ENCODE measurements around the gene SORCS1. TPM values are rescaled to one million over a fixed set of nuclear protein-coding genes. Genes with fewer than 3 reads are reported as not detected.

The SORCS1 gene
- total and polyA plus RNA-seq, 2 of the 8 experiments (the other 6 are each of a cell fraction or from before 2014, with no cell fraction given): 4.1 to 4.6 TPM

DNA sequence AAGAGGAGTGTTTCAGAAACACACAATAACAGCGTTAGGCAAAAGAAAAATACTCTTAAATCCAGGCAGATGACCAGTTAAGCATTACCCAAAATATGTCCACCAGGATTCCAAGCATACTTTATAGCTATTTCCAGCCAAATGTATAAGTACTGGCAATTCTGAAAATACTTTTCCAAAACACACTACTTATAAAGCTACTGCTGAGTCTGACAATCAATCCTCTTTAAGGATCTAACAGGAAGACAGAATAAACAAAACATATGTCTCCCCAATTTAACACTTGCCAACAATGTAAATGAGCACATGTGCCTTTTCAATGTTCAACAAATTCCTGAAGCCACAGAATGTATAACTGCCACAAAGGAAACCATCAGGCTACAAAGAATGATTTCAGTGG is 370.9 kb downstream of the SORCS1 start:
- H4K8ac ChIP-seq (ENCODE audit: extremely low read depth, insufficient read depth, low read length): no peak overlapping the region
- 79% methylated on average over 1 of the region's 1 CpG; no CpG with 5 or more reads in 1 of the 2 experiments for WGBS, 2 experiments (ENCODE audit: extremely low coverage in 1 of 2, insufficient coverage in 1 of 2, insufficient read length in 1 of 2, insufficient replicate concordance in 2 of 2, low coverage in 1 of 2, low lambda C conversion rate in 2 of 2, missing lambda C conversion rate in 1 of 2)
- H3K23ac ChIP-seq (ENCODE audit: insufficient read length): no peak overlapping the region
- no peak overlapping the region for H3K14ac ChIP-seq (ENCODE audit: insufficient read length)
- H3K4me1 ChIP-seq (replicated peaks in 1 of 4; ENCODE audit: control insufficient read depth in 3 of 4, insufficient read depth in 4 of 4, low read length in 3 of 4): peaks cover 0 to 3% (median 0%) of the 10 kb centered on the region in 4 experiments; a peak in 2 of 7 replicates
- no peak overlapping the region for H3K9ac ChIP-seq (replicated peaks in 1 of 4; ENCODE audit: extremely low read depth in 1 of 4, low read depth in 3 of 4, low read length in 3 of 4)
- FAIRE-seq (no peak), DNase-seq (ENCODE audit: low read depth in 1 of 2, low spot score in 2 of 2) (no peak)
- H2BK5ac ChIP-seq (ENCODE audit: low read depth, low read length): no peak overlapping the region
- no peak overlapping the region for H2AK5ac ChIP-seq (ENCODE audit: low read depth, low read length)
- H3K27ac ChIP-seq (ENCODE audit: low read depth, low read length): no peak overlapping the region
- peaks cover 0 to 2% of the 10 kb centered on the region in 2 experiments; a peak in 1 of 4 replicates for H3K9me3 ChIP-seq (ENCODE audit: insufficient read depth in 2 of 2, low read depth in 1 of 2, low read length in 1 of 2)
- H3K36me3 ChIP-seq (ENCODE audit: control insufficient read depth in 2 of 4, insufficient read depth in 4 of 4, low read length in 3 of 4): no peaks in the 10 kb centered on the region
- no peak overlapping the region for H3K56ac ChIP-seq (replicated peaks; ENCODE audit: insufficient read length, low read depth, low read length)
- no peaks in the 10 kb centered on the region for H3K27me3 ChIP-seq (replicated peaks in 1 of 4; ENCODE audit: control insufficient read depth in 3 of 4, extremely low read depth in 1 of 4, insufficient read depth in 3 of 4, low read length in 3 of 4)
- CTCF ChIA-PET (ENCODE audit: partially characterized antibody): interaction anchor here (0.8 to 4.1 kb wide), 8 partner anchors 14 to 512 kb away, joined by 3 to 28 read pairs (median 4); no protein-coding TSS in a partner anchor
- no peaks in the 10 kb centered on the region for H3K23me2 ChIP-seq (ENCODE audit: low read depth, low read length)
- H3K79me2 ChIP-seq (ENCODE audit: control insufficient read depth in 1 of 2, insufficient read depth in 2 of 2, low read length in 2 of 2): no peaks in the 10 kb centered on the region
- H2BK12ac ChIP-seq (ENCODE audit: low read depth, low read length): no peak overlapping the region
- no peaks in the 10 kb centered on the region for H4K20me1 ChIP-seq (replicated peaks in 1 of 2; ENCODE audit: control insufficient read depth in 1 of 2, insufficient read depth in 2 of 2, low read length in 2 of 2)
- no peak overlapping the region for H3K4ac ChIP-seq (replicated peaks; ENCODE audit: insufficient read length, low read depth, low read length)
- no peak overlapping the region for H2BK120ac ChIP-seq (replicated peaks; ENCODE audit: low read depth, low read length)
- H3K4me2 ChIP-seq (ENCODE audit: insufficient read depth in 1 of 2, low read depth in 2 of 2, low read length in 2 of 2): no peak overlapping the region
- POLR2A ChIA-PET (ENCODE audit: partially characterized antibody): interaction anchor here (1.0 kb wide), 1 partner anchor 15 kb away, joined by 3 read pairs; no protein-coding TSS in a partner anchor
- H3K18ac ChIP-seq (ENCODE audit: extremely low read depth, low read length): no peak overlapping the region
- no peak for TF ChIP-seq E2F6 (IDR thresholded peaks at IDR 0.05)
- no peak for TF ChIP-seq EZH2 (IDR thresholded peaks at IDR 0.05; ENCODE audit: low read depth, low read length, severe bottlenecking)
- TF ChIP-seq TCF12 (IDR thresholded peaks at IDR 0.05; ENCODE audit: low read depth, low read length): no peak
- no peak for TF ChIP-seq SRF (IDR thresholded peaks at IDR 0.05; ENCODE audit: low read depth, low read length)
- TF ChIP-seq SIRT6 (IDR thresholded peaks at IDR 0.05; ENCODE audit: low read length): no peak
- no peak for TF ChIP-seq EP300 (IDR thresholded peaks at IDR 0.05; ENCODE audit: borderline replicate concordance in 1 of 2, low read depth in 2 of 2, low read length in 2 of 2)
- no peak for TF ChIP-seq POLR2A (IDR thresholded peaks at IDR 0.05; ENCODE audit: control extremely low read depth in 1 of 2, low read depth in 2 of 2, low read length in 2 of 2)
- no peak for TF ChIP-seq RNF2 (IDR thresholded peaks at IDR 0.05; ENCODE audit: borderline replicate concordance, low read depth, low read length, missing control alignments, poor library complexity, severe bottlenecking)
- TF ChIP-seq KDM5A (IDR thresholded peaks at IDR 0.05; ENCODE audit: low read length): no peak
- TF ChIP-seq GABPA (IDR thresholded peaks at IDR 0.05; ENCODE audit: borderline replicate concordance, insufficient read depth, low read length): no peak
- TF ChIP-seq POU5F1 (IDR thresholded peaks at IDR 0.05; ENCODE audit: low read depth, low read length): no peak
- H3K79me1 ChIP-seq (ENCODE audit: low read depth, low read length): no peaks in the 10 kb centered on the region
- no peak overlapping the region for H2BK20ac ChIP-seq (ENCODE audit: low read length)
- H3K4me3 ChIP-seq (ENCODE audit: extremely low read depth in 1 of 4, insufficient read depth in 2 of 4, low read depth in 3 of 4, low read length in 4 of 4): no peak overlapping the region
- H2BK15ac ChIP-seq (ENCODE audit: low read length): no peak overlapping the region
- no peak overlapping the region for H4K91ac ChIP-seq (replicated peaks; ENCODE audit: insufficient read length, low read length)
- H2AFZ ChIP-seq (ENCODE audit: low read length): no peak overlapping the region
- no peak overlapping the region for H4K5ac ChIP-seq (ENCODE audit: insufficient read length, low read depth, low read length)
